Measurements from ENCODE around the gene LRRTM2. TPM values are rescaled to one million over a fixed set of nuclear protein-coding genes. Genes with fewer than 3 reads are reported as not detected.

Gene LRRTM2
- total and polyA plus RNA-seq, 4 donors = 0.08 to 0.71 (median 0.24) TPM; not detected in 1

- WGBS = 100% methylated on average over 1 of the region's 1 CpG
- no peak overlapping the region for H3K9ac ChIP-seq (ENCODE audit: low read depth in 1 of 2, low read length in 2 of 2)
- peaks cover 0 to 3% (median 0%) of the 10 kb centered on the region in 4 donors for H3K4me1 ChIP-seq (ENCODE audit: control insufficient read depth in 4 of 4, insufficient read depth in 4 of 4, low read length in 3 of 4)
- DNase-seq (ENCODE audit: low spot score) = no peak
- TF ChIP-seq HNF4A (conservative IDR thresholded peaks at IDR 0.05) = no peak
- TF ChIP-seq SP1 (IDR thresholded peaks at IDR 0.05) = no peak
- no peak for TF ChIP-seq JUND (IDR thresholded peaks at IDR 0.05)
- TF ChIP-seq ZBTB33 (IDR thresholded peaks at IDR 0.05) = no peak
- TF ChIP-seq CTCF (IDR thresholded peaks at IDR 0.05; ENCODE audit: low read depth, low read length, missing input control) = no peak
- peaks cover 10 to 32% (median 21%) of the 10 kb centered on the region in 4 donors for H3K36me3 ChIP-seq (ENCODE audit: control insufficient read depth in 4 of 4, insufficient read depth in 3 of 4, low read depth in 1 of 4, low read length in 3 of 4)
- H3K27ac ChIP-seq (ENCODE audit: low read depth in 1 of 2, low read length in 2 of 2) = no peak overlapping the region
- H3K4me3 ChIP-seq (ENCODE audit: low read depth in 1 of 3, low read length in 3 of 3) = no peak overlapping the region
- no peaks in the 10 kb centered on the region for H3K9me3 ChIP-seq (ENCODE audit: control insufficient read depth in 4 of 4, low read length in 3 of 4)
- no peaks in the 10 kb centered on the region for H3K27me3 ChIP-seq (ENCODE audit: control insufficient read depth in 4 of 4, insufficient read depth in 4 of 4, low read length in 3 of 4)
Measured at GRCh38 chr5:138905541-138905940, 30.4 kb upstream of the LRRTM2 start.

GRCh38 chr5:138903130-138903775 lies 28.1 kb upstream of the LRRTM2 start:
- Histone ChIP-seq H3K4me1 (ENCODE audit: control insufficient read depth in 4 of 4, insufficient read depth in 4 of 4, low read length in 3 of 4) (peaks cover 0 to 3% (median 0%) of the 10 kb centered on the region in 4 donors), H3K36me3 (ENCODE audit: control insufficient read depth in 4 of 4, insufficient read depth in 3 of 4, low read depth in 1 of 4, low read length in 3 of 4) (peaks cover 13 to 34% (median 21%) of the 10 kb centered on the region in 4 donors), H3K9ac (ENCODE audit: low read depth in 1 of 2, low read length in 2 of 2) (no peak overlapping the region), H3K9me3 (ENCODE audit: control insufficient read depth in 4 of 4, low read length in 3 of 4) (no peaks in the 10 kb centered on the region), H3K4me3 (ENCODE audit: low read depth in 1 of 3, low read length in 3 of 3) (no peak overlapping the region), H3K27ac (ENCODE audit: low read depth in 1 of 2, low read length in 2 of 2) (no peak overlapping the region), H3K27me3 (ENCODE audit: control insufficient read depth in 4 of 4, insufficient read depth in 4 of 4, low read length in 3 of 4) (no peaks in the 10 kb centered on the region)
- TF ChIP-seq FOXA2 (IDR thresholded peaks at IDR 0.05) = no peak
- TF ChIP-seq EGR1 (IDR thresholded peaks at IDR 0.05; ENCODE audit: low read depth in 2 of 2) = no peak
- TF ChIP-seq CTCF (IDR thresholded peaks at IDR 0.05; ENCODE audit: low read depth, low read length, missing input control) = no peak
- TF ChIP-seq RXRA (IDR thresholded peaks at IDR 0.05) = no peak
- no peak for TF ChIP-seq SP1 (IDR thresholded peaks at IDR 0.05)
- TF ChIP-seq MAX (IDR thresholded peaks at IDR 0.05) = no peak
- TF ChIP-seq HNF4G (IDR thresholded peaks at IDR 0.05) = no peak
- TF ChIP-seq ATF3 (IDR thresholded peaks at IDR 0.05) = no peak
- no peak for TF ChIP-seq FOXA1 (IDR thresholded peaks at IDR 0.05)
- no peak for DNase-seq (ENCODE audit: low spot score)
- 78% methylated on average over 10 of the region's 10 CpGs for WGBS

Measured in liver (tissue), 9 donors.